NCI-H1048 (cell line): ENCODE data around the gene DCUN1D3.
"Not testable (repeated sequence)": the region's sequence is repeated elsewhere in the genome, so short reads cannot be mapped to it uniquely, and the experiment has no call there.

Experiments
- DNase-seq: peaks from one replicate; lab custom pipeline; 2025; lab: John Stamatoyannopoulos, UW

DCUN1D3 gene

DNA sequence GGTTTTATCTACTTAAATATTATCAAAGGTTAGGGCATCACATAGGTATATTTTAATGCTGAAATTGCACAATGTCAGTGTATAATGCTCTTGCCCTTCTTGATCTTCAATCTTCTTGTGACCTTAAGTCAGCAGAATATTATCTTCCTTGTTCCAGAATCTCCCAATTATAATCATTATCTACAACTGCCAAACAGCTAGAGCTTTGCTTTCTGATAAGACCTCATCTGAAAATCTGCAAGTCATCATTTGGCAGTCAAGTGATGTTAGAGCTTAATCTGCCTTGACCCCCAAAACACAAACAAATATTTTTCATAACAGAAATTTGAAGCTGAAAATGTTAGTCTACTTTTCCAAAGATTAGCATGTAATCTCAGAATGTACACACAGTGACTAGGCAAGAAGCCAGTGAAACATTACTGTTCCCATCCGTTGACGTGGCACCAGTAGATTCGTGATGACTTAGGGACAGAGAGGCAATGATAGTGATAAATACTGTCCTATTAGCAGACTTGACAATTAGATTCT is 74.1 kb downstream of the DCUN1D3 start:
- DNase-seq, result no peak

DNA sequence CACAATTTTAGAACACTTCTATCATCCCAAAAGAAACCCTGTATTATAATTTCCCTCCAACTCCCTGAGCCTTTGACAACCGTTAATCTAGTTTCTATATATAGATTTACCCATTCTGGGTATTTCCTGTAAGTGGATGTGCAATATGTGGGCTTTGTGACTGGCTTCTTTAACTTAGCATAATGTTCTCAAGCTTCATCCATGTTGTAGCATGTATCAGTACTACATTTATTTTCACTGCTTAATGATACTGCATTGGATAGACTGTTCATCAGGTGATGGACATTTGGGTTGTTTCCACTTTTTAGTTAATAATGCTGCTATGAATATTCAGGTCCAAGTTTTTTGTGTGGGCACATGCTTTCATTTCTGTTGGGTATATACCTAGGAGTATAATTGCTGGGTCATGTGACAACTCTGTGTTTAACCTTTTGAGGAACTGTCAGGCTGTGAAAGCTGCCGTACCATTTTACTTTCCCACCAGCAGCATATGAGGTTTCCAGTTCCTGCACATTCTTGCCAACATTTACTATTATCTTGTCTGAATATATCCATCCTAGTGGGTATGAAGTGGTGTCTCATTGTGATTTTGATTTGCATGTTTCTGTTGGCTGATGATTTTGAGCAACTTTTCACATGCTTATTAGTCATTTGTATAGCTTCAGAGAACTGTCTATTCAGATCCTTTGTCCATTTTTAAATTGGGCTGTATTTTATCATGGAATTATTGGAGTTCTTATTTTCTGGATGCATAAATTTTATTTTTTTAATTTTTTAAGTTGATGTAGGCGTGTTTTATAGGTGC is 77.4 kb downstream of the DCUN1D3 start:
- DNase-seq, result no peak

DNA sequence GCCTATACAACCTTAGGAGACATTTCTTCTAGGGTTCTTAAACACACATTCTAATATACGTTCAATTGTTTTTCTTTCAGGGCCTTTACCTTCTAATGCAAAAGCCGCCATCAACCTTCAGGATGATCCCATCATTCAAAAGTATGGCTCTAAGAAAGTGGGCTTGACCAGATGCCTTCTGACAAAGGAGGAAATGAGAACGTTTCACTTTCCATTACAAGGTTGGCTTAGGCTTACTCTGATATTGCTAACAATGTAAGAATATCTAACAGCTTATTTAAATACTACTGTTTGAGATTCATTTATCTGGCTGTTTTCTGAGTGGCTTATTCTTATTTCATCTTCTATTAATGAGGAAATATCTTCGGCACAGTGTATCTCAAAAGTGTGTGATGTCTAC is 78.5 kb downstream of the DCUN1D3 start:
- DNase-seq, result no peak

GRCh38 chr16:20818929-20819585 is 81.1 kb downstream of the DCUN1D3 start:
- DNase-seq, result no peak

- DNase-seq, result no peak
Measured at GRCh38 chr16:20814784-20815183, 85.4 kb downstream of the DCUN1D3 start.

GRCh38 chr16:20812510-20812909 is 87.6 kb downstream of the DCUN1D3 start:
- DNase-seq, result no peak

- no peak for DNase-seq
Measured at GRCh38 chr16:20811889-20812439, 88.2 kb downstream of the DCUN1D3 start.

- no peak for DNase-seq
Measured at GRCh38 chr16:20807862-20808261, 92.3 kb downstream of the DCUN1D3 start.

GRCh38 chr16:20806168-20807050 is 93.7 kb downstream of the DCUN1D3 start, which contains the start of the genes ERI2 and REXO5:
ERI2 (minus strand) TSS chr16:20806472; CDS start chr16:20806430, 42 bp downstream.
REXO5 (plus strand) TSS chr16:20806527; CDS start chr16:20806954, 427 bp downstream.
- DNase-seq, result peak; percentile 63

DNA sequence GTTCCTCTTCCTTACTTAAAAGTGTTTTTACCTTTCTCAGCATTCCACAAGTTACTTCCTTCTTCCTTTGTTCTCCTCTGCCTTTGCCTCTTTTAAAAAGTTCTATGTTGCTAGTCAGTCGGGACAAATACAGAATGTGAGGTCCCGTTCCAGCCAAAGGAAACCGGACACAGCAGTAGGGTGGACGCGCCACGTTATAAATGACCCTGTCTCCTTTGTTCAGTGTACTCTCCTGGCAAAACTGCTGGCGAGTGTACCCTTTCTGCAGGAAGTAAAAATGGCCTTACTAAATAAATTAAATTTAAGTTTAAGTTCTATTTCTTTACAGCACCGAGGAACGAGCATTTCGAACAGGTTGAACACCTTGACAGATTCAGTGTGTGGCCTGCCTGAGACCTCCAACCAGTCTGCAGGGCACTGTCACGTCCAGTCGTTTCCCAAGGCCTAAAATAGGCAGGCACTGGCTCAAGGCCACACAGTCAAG is 94.4 kb downstream of the DCUN1D3 start:
- not testable (repeated sequence) for DNase-seq
